ENCODE measurements around the gene RABAC1. TPM values are rescaled to one million over a fixed set of nuclear protein-coding genes. Genes with fewer than 3 reads are reported as not detected.

RABAC1 gene
- total and polyA plus RNA-seq, 9 of the 15 experiments (the other 6 are each of a cell fraction or from before 2014, with no cell fraction given): 2.4 to 28.1 (median 9.3) TPM

GRCh38 chr19:41997121-41997850, 38.2 kb upstream of the RABAC1 start (continued):
- TF ChIP-seq CHCHD3 (CRISPR knock-in tag; IDR thresholded peaks at IDR 0.05) (no peak), ZNF449 (CRISPR knock-in tag; IDR thresholded peaks at IDR 0.05) (no peak), MEIS2 (IDR thresholded peaks at IDR 0.05; ENCODE audit: partially characterized antibody) (no peak), MAX (CRISPR knock-in tag; IDR thresholded peaks at IDR 0.05) (0 out of 2 replicates have a peak, but pooled peaks have one; percentile 14), RHOXF2B (CRISPR knock-in tag; conservative IDR thresholded peaks at IDR 0.05) (no peak), ZNF695 (CRISPR knock-in tag; IDR thresholded peaks at IDR 0.05) (no peak), PURB (CRISPR knock-in tag; IDR thresholded peaks at IDR 0.05; ENCODE audit: low read depth) (no peak), ZNF354B (CRISPR knock-in tag; IDR thresholded peaks at IDR 0.05) (no peak), ZNF561 (CRISPR knock-in tag; conservative IDR thresholded peaks at IDR 0.05) (no peak), ZNF24 (IDR thresholded peaks at IDR 0.05) (no peak), CBFA2T3 (IDR thresholded peaks at IDR 0.05) (no peak), ZNF717 (CRISPR knock-in tag; IDR thresholded peaks at IDR 0.05) (no peak), STAG1 (CRISPR knock-in tag; IDR thresholded peaks at IDR 0.05; ENCODE audit: borderline replicate concordance) (no peak), OTX1 (CRISPR knock-in tag; IDR thresholded peaks at IDR 0.05) (no peak), MAFG (tag; conservative IDR thresholded peaks at IDR 0.05) (no peak), ZNF785 (CRISPR knock-in tag; IDR thresholded peaks at IDR 0.05) (no peak), HMGN3 (IDR thresholded peaks at IDR 0.05; ENCODE audit: borderline replicate concordance, extremely low read depth, insufficient read length, low read depth, low read length) (no peak), NFRKB (IDR thresholded peaks at IDR 0.05; ENCODE audit: low read depth) (no peak), ZBTB49 (CRISPR knock-in tag; IDR thresholded peaks at IDR 0.05; ENCODE audit: borderline replicate concordance) (no peak), TAF1 (IDR thresholded peaks at IDR 0.05; ENCODE audit: control insufficient read depth, extremely low read depth, insufficient read depth, low read length, severe bottlenecking) (no peak), ZNF780A (CRISPR knock-in tag; IDR thresholded peaks at IDR 0.05) (no peak), SREBF2 (CRISPR knock-in tag; IDR thresholded peaks at IDR 0.05) (no peak), ZEB2 (IDR thresholded peaks at IDR 0.05) (no peak), ZKSCAN8 (CRISPR knock-in tag; IDR thresholded peaks at IDR 0.05) (no peak)
- TF ChIP-seq, protein P1, sequence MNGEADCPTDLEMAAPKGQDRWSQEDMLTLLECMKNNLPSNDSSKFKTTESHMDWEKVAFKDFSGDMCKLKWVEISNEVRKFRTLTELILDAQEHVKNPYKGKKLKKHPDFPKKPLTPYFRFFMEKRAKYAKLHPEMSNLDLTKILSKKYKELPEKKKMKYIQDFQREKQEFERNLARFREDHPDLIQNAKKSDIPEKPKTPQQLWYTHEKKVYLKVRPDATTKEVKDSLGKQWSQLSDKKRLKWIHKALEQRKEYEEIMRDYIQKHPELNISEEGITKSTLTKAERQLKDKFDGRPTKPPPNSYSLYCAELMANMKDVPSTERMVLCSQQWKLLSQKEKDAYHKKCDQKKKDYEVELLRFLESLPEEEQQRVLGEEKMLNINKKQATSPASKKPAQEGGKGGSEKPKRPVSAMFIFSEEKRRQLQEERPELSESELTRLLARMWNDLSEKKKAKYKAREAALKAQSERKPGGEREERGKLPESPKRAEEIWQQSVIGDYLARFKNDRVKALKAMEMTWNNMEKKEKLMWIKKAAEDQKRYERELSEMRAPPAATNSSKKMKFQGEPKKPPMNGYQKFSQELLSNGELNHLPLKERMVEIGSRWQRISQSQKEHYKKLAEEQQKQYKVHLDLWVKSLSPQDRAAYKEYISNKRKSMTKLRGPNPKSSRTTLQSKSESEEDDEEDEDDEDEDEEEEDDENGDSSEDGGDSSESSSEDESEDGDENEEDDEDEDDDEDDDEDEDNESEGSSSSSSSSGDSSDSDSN (IDR thresholded peaks at IDR 0.05; ENCODE audit: borderline replicate concordance in 1 of 2, low read depth in 2 of 2, low read length in 2 of 2): 0 out of 4 replicates have a peak, but pooled peaks of 1 of the 2 experiments have one; percentile 46
